A549 (cell line): ENCODE data around the gene GPR137B.

Experiments
- POLR2A ChIP-seq: IDR thresholded peaks from 2 replicates; pipeline ENCODE4 v1.6.1; 2012; ENCODE audit warnings: mild to moderate bottlenecking, low read length
- TF ChIP-seq, protein P1 (sequence below): fragments of >200 bp; sonication (Bioruptor Twin); formaldehyde crosslinking; IDR thresholded peaks from 3 replicates; pipeline ENCODE4 v1.5.1; 2016

DNA sequence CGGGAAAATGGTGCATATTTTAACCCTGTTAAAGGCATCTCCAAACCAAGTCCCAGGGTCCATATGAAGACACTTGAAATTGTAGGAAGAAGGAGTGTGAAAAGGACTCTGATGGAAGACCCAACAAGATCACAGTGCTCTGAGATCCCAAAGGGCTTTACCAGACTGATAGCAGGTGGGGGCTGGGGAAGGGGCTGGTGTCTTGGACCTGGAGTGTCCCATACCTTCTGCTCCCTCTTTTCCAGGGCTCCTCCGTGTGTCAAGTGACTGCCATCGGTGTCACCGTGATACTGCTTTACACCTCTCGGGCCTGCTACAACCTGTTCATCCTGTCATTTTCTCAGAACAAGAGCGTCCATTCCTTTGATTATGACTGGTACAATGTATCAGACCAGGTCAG is 37.3 kb downstream of the GPR137B start:
- TF ChIP-seq, protein P1, sequence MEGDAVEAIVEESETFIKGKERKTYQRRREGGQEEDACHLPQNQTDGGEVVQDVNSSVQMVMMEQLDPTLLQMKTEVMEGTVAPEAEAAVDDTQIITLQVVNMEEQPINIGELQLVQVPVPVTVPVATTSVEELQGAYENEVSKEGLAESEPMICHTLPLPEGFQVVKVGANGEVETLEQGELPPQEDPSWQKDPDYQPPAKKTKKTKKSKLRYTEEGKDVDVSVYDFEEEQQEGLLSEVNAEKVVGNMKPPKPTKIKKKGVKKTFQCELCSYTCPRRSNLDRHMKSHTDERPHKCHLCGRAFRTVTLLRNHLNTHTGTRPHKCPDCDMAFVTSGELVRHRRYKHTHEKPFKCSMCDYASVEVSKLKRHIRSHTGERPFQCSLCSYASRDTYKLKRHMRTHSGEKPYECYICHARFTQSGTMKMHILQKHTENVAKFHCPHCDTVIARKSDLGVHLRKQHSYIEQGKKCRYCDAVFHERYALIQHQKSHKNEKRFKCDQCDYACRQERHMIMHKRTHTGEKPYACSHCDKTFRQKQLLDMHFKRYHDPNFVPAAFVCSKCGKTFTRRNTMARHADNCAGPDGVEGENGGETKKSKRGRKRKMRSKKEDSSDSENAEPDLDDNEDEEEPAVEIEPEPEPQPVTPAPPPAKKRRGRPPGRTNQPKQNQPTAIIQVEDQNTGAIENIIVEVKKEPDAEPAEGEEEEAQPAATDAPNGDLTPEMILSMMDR, result no peak
- TF ChIP-seq POLR2A, result no peak
